ENCODE measurements around the gene ZMIZ1.

Gene ZMIZ1

GRCh38 chr10:79300711-79301110 is 231.9 kb downstream of the ZMIZ1 start:
- no peaks in the 10 kb centered on the region for H3K79me2 ChIP-seq (ENCODE audit: control insufficient read depth, insufficient read depth, low read length)

DNA sequence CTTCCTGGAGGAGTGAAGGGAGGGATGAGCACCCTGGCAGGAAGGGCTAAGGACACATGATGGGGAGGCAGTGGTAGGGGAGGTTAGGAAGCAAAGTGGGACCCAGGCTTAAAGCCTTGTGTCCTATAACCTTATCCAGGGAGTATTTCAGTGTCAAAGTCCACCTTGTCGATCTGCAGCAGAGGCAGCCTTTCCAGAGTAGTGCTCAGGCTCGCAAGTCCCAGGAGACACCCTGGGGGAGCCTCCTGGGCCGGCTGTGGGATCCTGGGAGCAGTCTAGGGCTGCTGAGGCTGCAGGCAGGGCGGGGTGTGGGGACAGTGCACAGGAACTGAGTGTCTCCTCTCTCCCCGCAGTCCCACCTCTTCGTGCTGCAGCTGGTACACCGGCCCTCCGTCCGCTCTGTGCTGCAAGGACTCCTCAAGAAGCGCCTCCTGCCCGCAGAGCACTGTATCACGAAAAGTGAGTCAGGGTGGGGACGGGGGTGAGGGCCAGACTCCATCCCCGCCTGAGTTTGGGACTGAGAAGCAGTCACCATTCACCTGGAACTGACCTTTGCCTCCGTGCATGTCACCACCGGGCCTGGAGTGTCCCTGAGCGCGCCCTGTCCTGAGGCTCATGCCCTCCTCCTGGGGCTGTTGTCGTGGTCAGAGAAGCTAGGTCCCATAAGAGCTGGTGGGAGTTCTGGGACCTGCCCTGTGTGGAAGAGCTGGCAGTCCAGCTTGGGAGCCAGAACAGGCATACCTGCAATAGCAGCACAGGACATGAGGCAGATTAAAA is 233.2 kb downstream of the ZMIZ1 start:
- no CpG with 5 or more reads among the region's 19 CpGs for WGBS (ENCODE audit: extremely low coverage, insufficient coverage, low lambda C conversion rate)
- Histone ChIP-seq H4K5ac (ENCODE audit: low read length) (no peak overlapping the region), H3K4me2 (ENCODE audit: low read length) (no peak overlapping the region), H3K27me3 (ENCODE audit: insufficient read depth, low read length, poor library complexity) (no peaks in the 10 kb centered on the region), H3K4me3 (ENCODE audit: low read length) (no peak overlapping the region), H3K79me2 (ENCODE audit: control insufficient read depth, insufficient read depth, low read length) (no peaks in the 10 kb centered on the region), H3K36me3 (ENCODE audit: control insufficient read depth, insufficient read depth, low read length) (peaks cover 22% of the 10 kb centered on the region), H3K27ac (ENCODE audit: low read depth, low read length) (no peak overlapping the region), H3K9ac (ENCODE audit: low read length) (no peak overlapping the region), H3K4me1 (ENCODE audit: control insufficient read depth, low read depth, low read length) (no peaks in the 10 kb centered on the region), H3K18ac (ENCODE audit: low read length) (no peak overlapping the region), H2AK5ac (ENCODE audit: low read length) (no peak overlapping the region), H2BK5ac (ENCODE audit: low read length) (no peak overlapping the region), H3K4ac (ENCODE audit: low read depth, low read length) (no peak overlapping the region), H3K79me1 (ENCODE audit: low read length) (no peaks in the 10 kb centered on the region), H2BK15ac (replicated peaks; ENCODE audit: low read depth) (no peak overlapping the region), H4K8ac (ENCODE audit: low read depth, low read length) (no peak overlapping the region), H2BK120ac (ENCODE audit: low read depth, low read length) (no peak overlapping the region), H3K23ac (ENCODE audit: low read length) (no peak overlapping the region), H3K56ac (ENCODE audit: low read length) (no peak overlapping the region)
- no peak for DNase-seq

More at GRCh38 chr10:79300711-79301110, 231.9 kb downstream of the ZMIZ1 start:
- H4K8ac ChIP-seq (ENCODE audit: low read depth, low read length): no peak overlapping the region
- H3K36me3 ChIP-seq (ENCODE audit: control insufficient read depth, insufficient read depth, low read length): peaks cover 28% of the 10 kb centered on the region
- H3K9ac ChIP-seq (ENCODE audit: low read length): no peak overlapping the region
- H2BK120ac ChIP-seq (ENCODE audit: low read depth, low read length): no peak overlapping the region
- no CpG with 5 or more reads among the region's 24 CpGs for WGBS (ENCODE audit: extremely low coverage, insufficient coverage, low lambda C conversion rate)
- no peak overlapping the region for H3K27ac ChIP-seq (ENCODE audit: low read depth, low read length)
- H3K79me1 ChIP-seq (ENCODE audit: low read length): no peaks in the 10 kb centered on the region
- H3K4ac ChIP-seq (ENCODE audit: low read depth, low read length): no peak overlapping the region
- no peak overlapping the region for H3K18ac ChIP-seq (ENCODE audit: low read length)
- no peak overlapping the region for H3K4me2 ChIP-seq (ENCODE audit: low read length)
- no peak for DNase-seq
- H2AK5ac ChIP-seq (ENCODE audit: low read length): no peak overlapping the region
- H3K4me1 ChIP-seq (ENCODE audit: control insufficient read depth, low read depth, low read length): no peaks in the 10 kb centered on the region
- H2BK5ac ChIP-seq (ENCODE audit: low read length): no peak overlapping the region
- H3K56ac ChIP-seq (ENCODE audit: low read length): no peak overlapping the region
- no peaks in the 10 kb centered on the region for H3K27me3 ChIP-seq (ENCODE audit: insufficient read depth, low read length, poor library complexity)
- H3K4me3 ChIP-seq (ENCODE audit: low read length): no peak overlapping the region
- no peak overlapping the region for H3K23ac ChIP-seq (ENCODE audit: low read length)
- H2BK15ac ChIP-seq (replicated peaks; ENCODE audit: low read depth): no peak overlapping the region
- H4K5ac ChIP-seq (ENCODE audit: low read length): no peak overlapping the region

DNA sequence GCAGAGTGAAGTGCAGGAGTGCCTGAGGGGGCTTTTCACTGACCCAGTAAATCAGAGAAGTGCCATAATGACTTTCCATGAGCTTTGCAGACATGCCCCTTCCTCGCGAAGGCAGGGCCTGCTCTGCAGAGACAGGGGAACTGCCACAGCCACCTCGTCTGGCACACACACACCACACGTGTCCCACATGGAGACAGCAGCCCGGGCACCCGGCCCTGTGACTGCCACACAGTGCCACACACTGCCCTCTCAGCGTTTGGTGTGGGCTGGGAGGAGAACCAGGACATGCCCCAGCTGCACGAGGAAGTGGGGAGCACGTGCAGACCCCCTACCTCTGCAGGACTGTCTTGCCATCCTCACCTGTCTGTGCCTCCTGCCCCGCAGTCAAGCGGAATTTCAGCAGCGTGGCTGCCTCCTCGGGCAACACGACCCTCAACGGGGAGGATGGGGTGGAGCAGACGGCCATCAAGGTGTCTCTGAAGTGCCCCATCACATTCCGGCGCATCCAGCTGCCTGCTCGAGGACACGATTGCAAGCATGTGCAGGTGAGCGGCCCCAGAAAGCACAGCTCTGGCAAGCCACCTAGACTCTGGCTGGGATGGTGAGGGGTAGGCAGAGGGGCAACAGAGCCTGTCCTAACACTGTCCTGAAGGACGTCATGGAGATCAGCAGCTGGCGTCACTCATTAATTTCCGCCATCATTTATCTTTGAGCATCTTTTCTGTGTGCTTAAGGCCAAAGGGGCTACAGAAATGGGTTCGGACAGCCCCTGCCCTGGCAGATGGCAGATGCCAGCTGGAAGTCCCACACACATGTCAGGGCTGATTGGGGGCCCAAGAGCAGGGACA is 235.1 kb downstream of the ZMIZ1 start:
- no peak overlapping the region for H3K4me3 ChIP-seq (ENCODE audit: low read length)
- H3K4me1 ChIP-seq (ENCODE audit: control insufficient read depth, low read depth, low read length): no peaks in the 10 kb centered on the region
- no peaks in the 10 kb centered on the region for H3K27me3 ChIP-seq (ENCODE audit: insufficient read depth, low read length, poor library complexity)
- no peak overlapping the region for H2BK5ac ChIP-seq (ENCODE audit: low read length)
- H2BK120ac ChIP-seq (ENCODE audit: low read depth, low read length): no peak overlapping the region
- H2BK15ac ChIP-seq (replicated peaks; ENCODE audit: low read depth): no peak overlapping the region
- H3K23ac ChIP-seq (ENCODE audit: low read length): no peak overlapping the region
- H4K8ac ChIP-seq (ENCODE audit: low read depth, low read length): no peak overlapping the region
- H3K27ac ChIP-seq (ENCODE audit: low read depth, low read length): no peak overlapping the region
- no peak for DNase-seq
- WGBS (ENCODE audit: extremely low coverage, insufficient coverage, low lambda C conversion rate): no CpG with 5 or more reads among the region's 25 CpGs
- no peak overlapping the region for H3K9ac ChIP-seq (ENCODE audit: low read length)
- no peak overlapping the region for H3K4ac ChIP-seq (ENCODE audit: low read depth, low read length)
- H3K36me3 ChIP-seq (ENCODE audit: control insufficient read depth, insufficient read depth, low read length): peaks cover 24% of the 10 kb centered on the region
- H2AK5ac ChIP-seq (ENCODE audit: low read length): no peak overlapping the region
- no peaks in the 10 kb centered on the region for H3K79me2 ChIP-seq (ENCODE audit: control insufficient read depth, insufficient read depth, low read length)
- no peak overlapping the region for H3K56ac ChIP-seq (ENCODE audit: low read length)
- no peak overlapping the region for H3K18ac ChIP-seq (ENCODE audit: low read length)
- no peak overlapping the region for H3K4me2 ChIP-seq (ENCODE audit: low read length)
- no peaks in the 10 kb centered on the region for H3K79me1 ChIP-seq (ENCODE audit: low read length)
- H4K5ac ChIP-seq (ENCODE audit: low read length): no peak overlapping the region

DNA sequence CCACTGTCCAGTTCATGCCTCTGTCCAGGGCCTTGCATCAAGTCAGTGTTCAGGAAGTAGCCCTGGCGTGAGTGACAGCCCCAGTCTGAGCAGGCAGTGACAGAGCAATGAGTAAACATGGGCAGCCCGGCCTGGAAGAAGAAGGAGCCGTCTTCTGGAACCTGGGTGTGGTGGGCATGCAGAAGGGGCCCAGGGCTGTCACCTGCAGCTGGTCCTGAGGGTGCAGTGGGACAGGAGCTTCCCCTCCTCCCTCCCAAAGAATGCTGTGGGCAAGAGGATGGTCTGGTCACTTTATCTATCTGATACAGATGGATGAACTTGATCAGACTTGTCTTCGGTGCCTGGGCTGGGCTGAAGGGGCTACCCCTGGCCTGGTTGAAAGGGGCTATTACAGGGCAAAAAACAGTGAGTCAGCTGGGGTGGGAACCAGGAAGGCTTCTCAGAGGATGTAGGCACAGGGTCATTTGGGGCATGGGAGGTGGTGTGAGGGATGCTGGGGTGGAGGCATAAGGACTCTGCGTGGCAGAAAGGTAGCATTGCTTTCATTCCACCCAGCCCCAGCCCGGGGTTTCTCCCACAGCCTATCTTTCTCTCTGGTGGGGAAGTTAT is 235.8 kb downstream of the ZMIZ1 start:
- H3K9ac ChIP-seq (ENCODE audit: low read length): no peak overlapping the region

DNA sequence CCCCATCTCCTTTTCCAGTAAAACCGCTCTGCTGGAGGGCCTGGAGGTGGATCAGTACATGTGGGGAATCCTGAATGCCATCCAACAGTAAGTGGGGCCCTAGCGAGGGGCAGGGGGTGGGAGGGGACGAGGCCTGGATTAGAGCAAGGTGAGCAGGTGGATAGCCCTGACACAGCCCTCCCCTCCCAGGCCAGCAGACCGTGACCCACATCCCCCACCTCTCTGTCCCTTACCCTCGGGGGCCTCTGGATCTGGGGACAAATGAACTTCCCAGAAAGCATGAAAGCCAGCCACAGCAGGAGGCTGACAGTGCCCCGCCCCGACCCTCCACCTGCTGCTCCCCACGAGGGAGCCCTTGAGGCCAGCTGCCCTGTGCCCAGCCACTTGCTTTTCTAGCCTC is 236.7 kb downstream of the ZMIZ1 start:
- Histone ChIP-seq H3K56ac (ENCODE audit: low read length) (no peak overlapping the region), H3K18ac (ENCODE audit: low read length) (no peak overlapping the region), H3K27me3 (ENCODE audit: insufficient read depth, low read length, poor library complexity) (no peaks in the 10 kb centered on the region), H2AK5ac (ENCODE audit: low read length) (no peak overlapping the region), H3K4ac (ENCODE audit: low read depth, low read length) (no peak overlapping the region), H3K36me3 (ENCODE audit: control insufficient read depth, insufficient read depth, low read length) (peaks cover 25% of the 10 kb centered on the region), H3K4me2 (ENCODE audit: low read length) (no peak overlapping the region), H4K5ac (ENCODE audit: low read length) (no peak overlapping the region), H4K8ac (ENCODE audit: low read depth, low read length) (no peak overlapping the region), H3K79me1 (ENCODE audit: low read length) (no peaks in the 10 kb centered on the region), H3K4me1 (ENCODE audit: control insufficient read depth, low read depth, low read length) (no peaks in the 10 kb centered on the region), H3K9ac (ENCODE audit: low read length) (no peak overlapping the region), H3K23ac (ENCODE audit: low read length) (no peak overlapping the region), H2BK5ac (ENCODE audit: low read length) (no peak overlapping the region), H2BK15ac (replicated peaks; ENCODE audit: low read depth) (no peak overlapping the region), H3K27ac (ENCODE audit: low read depth, low read length) (no peak overlapping the region), H3K79me2 (ENCODE audit: control insufficient read depth, insufficient read depth, low read length) (no peaks in the 10 kb centered on the region), H3K4me3 (ENCODE audit: low read length) (no peak overlapping the region), H2BK120ac (ENCODE audit: low read depth, low read length) (no peak overlapping the region)
- WGBS (ENCODE audit: extremely low coverage, insufficient coverage, low lambda C conversion rate): no CpG with 5 or more reads among the region's 8 CpGs
- DNase-seq: no peak

More for the DNA sequence above, 235.8 kb downstream of the ZMIZ1 start:
- H3K4me1 ChIP-seq (ENCODE audit: control insufficient read depth, low read depth, low read length): no peaks in the 10 kb centered on the region
- H3K56ac ChIP-seq (ENCODE audit: low read length): no peak overlapping the region
- no peak overlapping the region for H2AK5ac ChIP-seq (ENCODE audit: low read length)
- no peak overlapping the region for H3K23ac ChIP-seq (ENCODE audit: low read length)
- no peak overlapping the region for H3K4ac ChIP-seq (ENCODE audit: low read depth, low read length)
- H3K27me3 ChIP-seq (ENCODE audit: insufficient read depth, low read length, poor library complexity): no peaks in the 10 kb centered on the region
- H2BK5ac ChIP-seq (ENCODE audit: low read length): no peak overlapping the region
- peaks cover 25% of the 10 kb centered on the region for H3K36me3 ChIP-seq (ENCODE audit: control insufficient read depth, insufficient read depth, low read length)
- H3K18ac ChIP-seq (ENCODE audit: low read length): no peak overlapping the region
- no peak overlapping the region for H4K8ac ChIP-seq (ENCODE audit: low read depth, low read length)
- H3K79me2 ChIP-seq (ENCODE audit: control insufficient read depth, insufficient read depth, low read length): no peaks in the 10 kb centered on the region
- no peak overlapping the region for H3K4me2 ChIP-seq (ENCODE audit: low read length)
- no CpG with 5 or more reads among the region's 6 CpGs for WGBS (ENCODE audit: extremely low coverage, insufficient coverage, low lambda C conversion rate)
- no peak overlapping the region for H2BK15ac ChIP-seq (replicated peaks; ENCODE audit: low read depth)
- H3K27ac ChIP-seq (ENCODE audit: low read depth, low read length): no peak overlapping the region
- no peak overlapping the region for H4K5ac ChIP-seq (ENCODE audit: low read length)
- no peaks in the 10 kb centered on the region for H3K79me1 ChIP-seq (ENCODE audit: low read length)
- no peak overlapping the region for H2BK120ac ChIP-seq (ENCODE audit: low read depth, low read length)
- H3K4me3 ChIP-seq (ENCODE audit: low read length): no peak overlapping the region
- DNase-seq: no peak

All from mesendoderm (in vitro differentiated cells).